ENCODE data around the gene KLHL18. TPM values are rescaled to one million over a fixed set of nuclear protein-coding genes. Genes with fewer than 3 reads are reported as not detected.
"Not testable (repeated sequence)": the region's sequence is repeated elsewhere in the genome, so short reads cannot be mapped to it uniquely, and the experiment has no call there.

The KLHL18 gene
- total RNA-seq, 1 experiment from 2014 or later: 26.5 TPM

DNA sequence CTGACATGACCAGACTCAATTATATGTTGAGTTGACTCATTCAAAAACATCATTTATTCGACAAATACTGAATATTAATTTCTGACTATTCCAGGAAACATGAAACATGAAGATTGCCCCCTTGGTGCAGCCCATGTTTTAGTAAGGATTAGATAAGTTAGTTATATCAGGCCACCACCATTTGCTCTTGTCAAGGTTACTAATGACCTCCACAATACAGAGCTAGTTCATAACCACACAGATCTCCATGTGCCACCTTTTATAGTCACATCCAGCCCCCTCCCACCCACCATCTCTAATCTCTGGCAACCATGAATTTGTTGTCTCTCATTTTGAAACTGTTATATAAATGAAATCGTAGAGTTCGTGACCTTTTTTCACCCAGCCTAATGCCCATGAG lies 15.7 kb downstream of the KLHL18 start:
- DNase-seq (ENCODE audit: low read depth): no peak
- in situ Hi-C loops (cut with HindIII; ENCODE audit: low pct_unique_long_range_greater_than_20kb, low sequenced_read_pairs): no loop called here

DNA sequence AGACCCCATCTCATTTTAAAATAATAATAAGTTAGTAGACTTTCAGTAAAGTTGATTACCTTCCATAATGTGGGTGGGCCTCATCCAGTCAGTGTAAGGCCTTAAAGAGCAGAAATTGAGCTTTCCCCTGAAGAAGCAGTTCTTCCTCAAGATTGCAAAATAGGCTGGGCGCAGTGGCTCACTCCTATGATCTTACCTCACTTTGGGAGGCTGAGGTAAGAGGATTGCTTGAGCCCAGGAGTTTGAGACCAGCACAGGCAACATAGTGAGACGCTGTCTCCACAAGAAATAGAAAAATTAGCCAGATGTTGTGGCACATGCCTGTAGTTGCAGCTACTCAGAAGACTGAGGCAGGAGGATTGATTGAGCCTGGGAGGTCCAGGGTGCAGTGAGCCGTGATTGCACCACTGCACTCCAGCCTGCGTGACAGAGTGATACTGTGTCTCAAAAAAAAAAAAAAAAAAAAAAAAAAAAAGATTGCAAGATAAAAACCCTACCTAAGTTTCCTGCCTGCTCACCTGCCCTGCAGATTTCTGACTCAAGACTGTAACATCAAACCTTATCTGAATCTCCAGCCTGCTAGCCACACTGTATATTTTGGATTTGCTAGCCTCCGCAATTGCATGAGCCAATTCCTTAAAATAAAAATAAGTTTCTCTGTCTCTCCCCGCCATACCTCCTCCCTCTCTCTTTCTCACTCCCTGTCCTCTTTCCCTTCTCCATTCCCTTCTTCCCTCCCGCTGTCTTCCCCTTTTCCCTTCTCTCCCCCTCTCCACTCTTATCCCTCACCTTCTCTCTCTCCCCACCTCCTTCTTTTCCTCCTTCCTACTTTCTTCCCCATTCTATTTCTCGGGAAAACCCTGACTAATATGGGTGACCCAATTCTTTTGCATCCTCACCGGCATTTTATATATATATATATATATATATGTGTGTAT lies 16.9 kb downstream of the KLHL18 start:
- DNase-seq (ENCODE audit: low read depth): no peak
- in situ Hi-C loops (cut with HindIII; ENCODE audit: low pct_unique_long_range_greater_than_20kb, low sequenced_read_pairs): no loop called here

DNA sequence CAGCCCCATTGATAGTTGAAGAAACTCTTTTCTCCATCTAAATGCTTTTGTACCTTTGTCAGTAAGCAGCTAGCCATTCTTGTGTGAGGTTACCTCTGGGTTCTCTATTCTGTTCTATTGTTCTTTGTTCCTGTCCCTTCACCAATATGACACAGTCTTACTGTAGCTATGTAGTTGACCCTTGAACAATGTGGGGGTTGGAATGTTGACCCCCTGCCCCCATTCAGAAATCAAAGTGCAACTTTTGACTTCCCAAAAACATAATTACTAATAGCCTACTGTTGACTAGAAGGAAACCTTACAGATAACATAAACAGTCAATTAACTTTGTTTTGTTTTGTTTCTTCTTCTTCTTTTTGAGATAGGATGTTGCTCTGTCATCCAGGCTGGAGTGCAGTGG lies 18.7 kb downstream of the KLHL18 start:
- no peak for DNase-seq (ENCODE audit: low read depth)
- in situ Hi-C loops (cut with HindIII; ENCODE audit: low pct_unique_long_range_greater_than_20kb, low sequenced_read_pairs): no loop called here

DNA sequence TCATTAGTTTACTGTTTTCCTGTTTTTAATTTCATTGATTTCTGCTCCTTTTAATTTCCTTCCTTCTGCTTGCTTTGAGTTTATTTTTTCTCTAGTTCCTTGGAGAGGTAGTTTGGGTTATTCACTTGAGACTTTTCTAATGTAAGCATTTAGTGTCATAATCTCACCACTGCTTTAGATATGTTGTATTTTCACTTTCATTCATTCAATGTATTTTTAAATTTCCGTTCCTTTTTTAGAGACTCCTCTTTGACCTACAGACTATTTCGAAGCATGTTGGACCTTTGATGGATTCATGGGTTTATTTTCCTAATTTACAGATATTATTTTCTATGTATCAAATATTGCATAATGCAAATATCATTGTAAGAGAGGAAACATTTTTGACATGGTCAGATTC lies 23.3 kb downstream of the KLHL18 start:
- no peak for DNase-seq (ENCODE audit: low read depth)
- in situ Hi-C loops (cut with HindIII; ENCODE audit: low pct_unique_long_range_greater_than_20kb, low sequenced_read_pairs): no loop called here

DNA sequence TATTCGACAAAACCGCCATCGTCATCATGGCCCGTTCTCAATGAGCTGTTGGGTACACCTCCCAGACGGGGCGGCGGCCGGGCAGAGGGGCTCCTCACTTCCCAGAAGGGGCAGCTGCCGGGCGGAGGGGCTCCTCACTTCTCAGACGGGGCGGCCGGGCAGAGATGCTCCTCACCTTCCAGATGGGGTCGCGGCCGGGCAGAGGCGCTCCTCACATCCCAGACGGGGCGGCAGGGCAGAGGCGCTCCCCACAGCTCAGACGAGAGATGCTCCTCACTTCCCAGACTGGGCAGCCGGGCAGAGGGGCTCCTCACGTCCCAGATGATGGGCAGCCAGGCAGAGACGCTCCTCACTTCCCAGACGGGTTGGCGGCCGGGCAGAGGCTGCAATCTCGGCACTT lies 26.5 kb downstream of the KLHL18 start:
- in situ Hi-C loops (cut with HindIII; ENCODE audit: low pct_unique_long_range_greater_than_20kb, low sequenced_read_pairs); DNase-seq (ENCODE audit: low read depth): not testable (repeated sequence)

DNA sequence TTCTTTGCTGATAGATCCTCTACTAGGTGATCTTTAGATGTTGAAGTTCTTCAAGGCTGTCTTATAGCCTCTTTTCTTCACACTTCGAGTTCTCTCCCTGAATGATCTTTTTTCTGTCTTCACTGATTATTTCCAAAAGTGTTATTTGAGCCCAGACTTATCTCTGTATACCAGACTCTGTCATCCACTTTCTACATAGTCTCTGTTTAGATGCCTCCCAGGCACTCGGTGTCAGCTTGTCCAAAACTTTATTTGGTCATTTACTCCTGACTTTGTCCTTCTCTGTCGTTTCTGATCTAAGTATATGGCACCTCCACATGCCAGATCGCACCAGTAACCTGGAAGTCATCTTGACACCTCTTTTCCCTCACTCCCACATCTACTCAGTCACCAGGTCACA lies 27.6 kb downstream of the KLHL18 start:
- no peak for DNase-seq (ENCODE audit: low read depth)
- in situ Hi-C loops (cut with HindIII; ENCODE audit: low pct_unique_long_range_greater_than_20kb, low sequenced_read_pairs): no loop called here

DNA sequence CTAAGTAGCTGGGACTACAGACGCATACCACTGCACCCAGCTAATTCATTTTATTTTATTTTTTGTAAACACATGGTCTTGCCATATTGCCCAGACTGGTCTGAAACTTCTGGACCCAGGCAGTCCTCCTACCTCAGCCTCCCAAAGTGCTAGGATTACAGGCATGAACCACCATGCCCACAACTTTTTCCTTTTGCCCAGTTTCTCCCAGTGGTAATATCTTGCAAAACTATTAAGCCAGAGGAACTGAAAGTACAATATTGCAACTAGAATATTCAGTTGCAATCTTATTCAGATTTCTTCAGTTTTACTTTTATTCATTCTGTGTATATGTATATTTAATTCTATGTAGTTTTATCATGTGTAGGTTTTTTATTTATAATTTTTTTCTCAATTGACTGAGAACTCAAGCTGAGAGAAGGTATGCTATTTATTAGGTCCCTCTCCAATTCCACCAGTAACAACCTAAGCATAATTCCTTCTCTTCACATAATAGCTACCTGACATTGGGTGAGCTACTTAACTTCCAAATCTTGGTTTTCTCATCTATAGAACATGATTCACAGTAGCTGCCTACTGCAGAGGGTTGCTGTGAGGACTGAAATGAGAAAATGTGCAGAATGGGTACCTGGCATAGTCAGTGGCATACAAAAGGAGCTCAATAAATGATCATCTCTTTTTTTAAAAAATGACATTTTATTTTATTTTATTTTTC lies 30.8 kb downstream of the KLHL18 start:
- in situ Hi-C loops (cut with HindIII; ENCODE audit: low pct_unique_long_range_greater_than_20kb, low sequenced_read_pairs): no loop called here
- DNase-seq (ENCODE audit: low read depth): no peak

DNA sequence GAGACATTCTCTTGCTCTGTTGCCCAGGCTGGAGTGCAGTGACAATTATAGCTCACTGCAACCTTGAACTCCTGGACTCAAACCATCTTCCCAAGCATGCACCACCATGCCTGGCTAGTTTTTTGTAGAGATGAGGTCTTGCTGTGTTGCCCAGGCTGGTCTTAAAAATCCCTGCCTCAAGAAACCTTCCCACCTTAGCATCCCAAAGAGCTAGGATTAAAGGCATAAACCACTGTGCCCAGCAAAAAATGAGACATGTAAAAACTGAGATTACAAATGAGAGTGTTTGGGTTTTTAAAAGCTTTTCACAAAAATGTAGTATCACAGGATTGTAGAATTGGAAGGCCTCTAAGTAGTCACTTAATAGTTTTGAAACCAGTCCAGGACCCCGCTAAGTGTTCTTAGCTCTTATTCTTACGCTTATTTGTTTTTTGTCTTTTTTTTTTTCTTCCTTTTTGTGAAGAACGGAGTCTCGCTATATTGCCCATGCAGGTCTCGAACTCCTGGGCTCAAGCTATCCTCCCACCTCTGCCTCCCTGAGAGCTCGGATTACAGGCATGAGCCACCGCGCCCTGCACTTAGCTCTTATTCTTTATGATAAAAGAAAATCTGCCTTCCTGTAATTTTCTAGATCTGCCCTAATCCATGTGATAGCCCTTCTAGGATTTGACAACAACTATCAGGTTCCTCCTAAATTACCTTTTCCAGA lies 31.5 kb downstream of the KLHL18 start:
- no peak for DNase-seq (ENCODE audit: low read depth)
- in situ Hi-C loops (cut with HindIII; ENCODE audit: low pct_unique_long_range_greater_than_20kb, low sequenced_read_pairs): no loop called here

DNA sequence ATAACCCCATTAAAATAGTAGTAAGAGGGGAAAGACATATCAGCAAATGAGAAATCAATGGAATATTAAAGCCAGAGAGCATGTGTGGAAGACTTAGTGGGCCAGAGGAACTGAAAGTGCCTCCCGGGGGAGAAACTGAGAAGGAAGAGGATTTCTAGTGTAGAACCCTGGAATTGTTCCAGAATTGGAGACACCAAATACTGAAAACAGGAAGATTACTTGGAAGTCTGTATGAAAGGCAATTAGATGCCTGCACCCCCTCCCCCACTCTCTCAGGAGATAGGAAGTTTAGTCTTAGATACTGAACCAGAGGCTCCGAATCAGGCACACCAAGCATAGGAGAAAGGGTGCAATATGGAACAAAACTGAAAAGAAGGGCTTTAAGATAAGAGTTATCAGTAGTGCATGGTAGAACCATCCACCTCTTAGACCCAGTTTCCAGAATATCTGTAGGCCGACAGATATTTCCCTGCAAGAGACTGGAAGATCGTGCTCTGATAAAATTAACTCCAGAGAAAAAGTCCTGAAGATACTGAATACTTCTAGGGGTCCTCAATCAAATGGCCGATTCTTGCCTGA lies 32.4 kb downstream of the KLHL18 start:
- in situ Hi-C loops (cut with HindIII; ENCODE audit: low pct_unique_long_range_greater_than_20kb, low sequenced_read_pairs): no loop called here
- DNase-seq (ENCODE audit: low read depth): no peak

DNA sequence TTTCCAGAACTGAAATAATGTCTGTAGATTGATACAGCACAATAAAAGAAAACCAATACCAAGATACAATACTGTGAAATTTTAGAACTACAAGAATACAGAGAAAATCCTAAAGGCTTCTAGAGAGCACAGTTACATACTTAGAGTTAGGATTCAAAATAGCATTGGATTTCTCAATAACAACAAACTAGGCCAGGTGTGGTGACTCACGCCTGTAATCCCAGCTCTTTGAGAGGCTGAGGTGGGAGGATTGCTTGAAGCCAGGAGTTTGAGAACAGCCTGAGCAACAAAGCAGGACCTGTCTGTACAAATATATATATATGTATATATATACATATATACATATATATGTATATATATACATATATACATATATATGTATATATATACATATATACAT lies 33.4 kb downstream of the KLHL18 start:
- in situ Hi-C loops (cut with HindIII; ENCODE audit: low pct_unique_long_range_greater_than_20kb, low sequenced_read_pairs); DNase-seq (ENCODE audit: low read depth): not testable (repeated sequence)

DNA sequence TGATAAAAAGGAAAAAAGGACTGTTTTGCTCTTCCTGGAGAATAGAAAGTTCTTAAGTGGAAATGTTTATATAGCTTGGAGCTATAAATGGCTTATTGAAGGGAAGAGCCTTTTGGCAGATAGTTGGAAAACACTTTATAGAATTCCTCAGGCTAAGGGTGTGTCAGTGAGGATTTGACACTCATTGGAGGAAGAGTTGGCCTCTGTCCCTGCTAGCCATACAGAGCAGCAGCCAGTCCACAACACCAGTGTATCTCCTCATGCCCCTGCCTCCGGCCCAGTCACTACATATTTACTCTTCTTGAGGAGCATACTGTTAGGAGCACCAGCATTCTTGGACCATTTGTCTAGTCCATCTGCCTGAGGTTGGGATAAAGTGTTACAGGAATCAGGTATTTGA lies 36.2 kb downstream of the KLHL18 start:
- in situ Hi-C loops (cut with HindIII; ENCODE audit: low pct_unique_long_range_greater_than_20kb, low sequenced_read_pairs): no loop called here
- DNase-seq (ENCODE audit: low read depth): peak; percentile 10

DNA sequence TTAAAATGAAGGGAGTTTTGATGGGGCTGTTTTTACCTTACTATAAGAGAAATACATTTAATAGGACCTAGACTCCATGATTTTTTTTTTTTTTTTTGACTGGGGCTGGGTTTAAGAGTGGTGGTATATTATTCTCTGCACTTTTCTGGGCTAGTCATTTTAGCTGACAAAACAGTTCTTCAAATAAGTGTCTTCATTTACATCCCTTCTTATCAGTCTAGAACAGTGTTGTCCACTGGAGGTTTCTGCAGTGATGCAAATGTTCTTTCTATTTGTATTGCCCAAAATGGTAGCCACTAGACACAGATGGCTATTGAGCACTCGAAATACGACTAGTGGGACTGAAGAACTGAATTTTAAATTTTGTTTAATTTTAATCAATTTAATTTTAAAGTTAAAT lies 37.2 kb downstream of the KLHL18 start:
- in situ Hi-C loops (cut with HindIII; ENCODE audit: low pct_unique_long_range_greater_than_20kb, low sequenced_read_pairs): no loop called here
- no peak for DNase-seq (ENCODE audit: low read depth)

DNA sequence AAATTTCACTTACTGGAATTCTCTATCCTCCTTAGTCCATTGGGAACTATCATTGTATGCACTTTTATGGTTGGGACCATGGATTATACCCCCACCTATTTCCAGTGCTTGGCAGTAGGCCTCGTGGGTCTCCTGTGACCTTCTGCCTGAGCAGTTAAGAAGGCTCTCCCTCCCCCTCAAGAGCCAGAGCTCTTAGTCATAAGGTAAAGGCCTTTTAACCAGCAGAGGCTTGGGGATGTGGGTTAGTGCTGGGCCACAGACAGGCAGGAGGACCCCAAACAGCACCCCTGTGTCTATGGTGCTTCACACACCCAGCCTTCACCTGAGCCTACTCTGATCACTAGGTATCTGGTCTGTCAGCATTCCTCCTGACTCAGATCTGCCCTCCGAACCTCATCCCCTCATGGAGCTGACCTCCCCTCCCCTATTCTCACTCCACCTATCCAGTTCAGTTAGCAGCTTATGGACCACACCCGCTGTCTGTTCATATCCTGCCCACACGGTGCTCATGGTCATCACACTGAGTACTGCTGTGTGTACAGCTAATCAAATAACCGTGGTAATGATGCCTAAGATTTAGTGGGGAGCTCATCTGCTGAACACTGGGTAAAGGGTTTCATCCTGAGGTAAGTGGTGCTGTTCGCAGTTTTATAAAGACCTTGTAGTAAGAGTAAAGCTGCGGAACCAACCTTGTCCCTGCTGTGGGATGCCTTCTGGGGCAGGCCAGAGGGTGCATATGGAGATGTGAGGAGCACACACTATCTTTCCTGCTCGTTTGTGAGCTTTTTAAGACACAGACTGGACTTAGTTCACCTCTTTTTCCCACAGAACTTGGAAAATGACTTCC lies 40.9 kb downstream of the KLHL18 start:
- in situ Hi-C loops (cut with HindIII; ENCODE audit: low pct_unique_long_range_greater_than_20kb, low sequenced_read_pairs): no loop called here
- DNase-seq (ENCODE audit: low read depth): peak; percentile 24

DNA sequence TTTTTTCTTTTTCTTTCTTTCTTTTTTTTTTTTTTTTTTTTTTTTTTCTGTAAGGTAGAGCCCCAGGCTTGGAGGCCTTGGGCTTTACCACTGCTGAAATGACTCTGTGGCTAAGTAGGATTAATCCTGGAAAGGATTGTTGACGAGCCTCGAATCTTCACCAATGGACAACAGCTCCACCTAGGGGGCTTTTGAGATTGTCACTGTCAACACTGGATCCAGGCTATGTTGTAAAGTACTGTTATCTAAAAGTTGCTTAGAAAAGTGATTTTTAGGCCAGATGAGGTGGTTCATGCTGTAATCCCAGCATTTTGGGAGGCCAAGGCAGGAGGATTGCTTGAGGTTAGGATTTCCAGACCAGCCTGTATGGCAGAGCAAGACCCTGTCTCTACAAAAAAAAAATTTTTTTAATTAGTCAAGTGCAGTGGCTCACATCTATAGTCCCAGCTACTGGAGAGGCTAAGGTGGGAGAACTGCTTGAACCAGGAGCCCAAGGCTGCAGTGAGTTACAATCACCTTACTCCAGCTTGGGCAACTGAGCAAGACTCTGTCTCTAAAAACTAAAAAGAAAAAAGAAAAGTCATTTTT lies 41.6 kb downstream of the KLHL18 start:
- DNase-seq (ENCODE audit: low read depth): peak; percentile 44
- in situ Hi-C loops (cut with HindIII; ENCODE audit: low pct_unique_long_range_greater_than_20kb, low sequenced_read_pairs): no loop called here

DNA sequence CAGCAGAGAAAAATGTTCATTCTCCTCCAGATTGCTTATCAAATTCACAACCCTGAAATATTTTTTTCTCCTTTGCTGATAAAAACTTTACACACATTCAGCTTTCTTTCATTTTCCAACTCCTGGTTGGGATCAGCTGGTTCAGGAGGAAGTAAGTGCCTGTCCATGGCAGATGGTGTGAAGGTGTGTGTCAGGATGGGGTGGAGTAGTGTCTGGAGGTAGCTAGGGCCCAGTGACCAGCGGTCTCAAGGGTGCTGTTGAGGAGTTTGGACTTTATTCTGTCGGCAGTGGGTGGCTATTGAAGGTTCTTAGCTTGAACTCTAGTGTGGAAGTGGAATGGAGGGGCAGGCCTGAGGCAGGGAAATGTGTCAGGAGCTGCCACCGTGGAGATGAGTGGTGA lies 51.2 kb downstream of the KLHL18 start:
- DNase-seq (ENCODE audit: low read depth): no peak
- in situ Hi-C loops (cut with HindIII; ENCODE audit: low pct_unique_long_range_greater_than_20kb, low sequenced_read_pairs): no loop called here

DNA sequence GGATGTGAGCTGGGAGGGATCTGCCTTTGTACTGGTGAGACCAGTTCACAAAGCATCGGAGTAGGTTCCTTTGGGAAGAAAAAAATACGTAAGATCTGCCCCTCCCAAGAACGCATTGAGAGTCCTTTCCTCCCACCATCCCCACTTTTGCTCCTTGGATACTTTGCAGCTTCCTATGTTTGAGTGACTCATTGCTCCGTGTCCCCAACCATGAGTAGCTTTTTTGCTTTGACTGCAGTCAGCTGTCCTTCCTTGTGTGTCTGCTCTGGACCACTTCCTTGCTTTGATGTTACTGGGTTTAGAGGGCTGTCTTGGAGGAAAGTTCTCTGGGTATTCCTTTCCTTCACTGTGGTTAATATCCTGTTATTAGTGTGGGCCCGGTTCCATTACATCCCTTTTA lies 54.9 kb downstream of the KLHL18 start:
- DNase-seq (ENCODE audit: low read depth): no peak
- in situ Hi-C loops (cut with HindIII; ENCODE audit: low pct_unique_long_range_greater_than_20kb, low sequenced_read_pairs): no loop called here

DNA sequence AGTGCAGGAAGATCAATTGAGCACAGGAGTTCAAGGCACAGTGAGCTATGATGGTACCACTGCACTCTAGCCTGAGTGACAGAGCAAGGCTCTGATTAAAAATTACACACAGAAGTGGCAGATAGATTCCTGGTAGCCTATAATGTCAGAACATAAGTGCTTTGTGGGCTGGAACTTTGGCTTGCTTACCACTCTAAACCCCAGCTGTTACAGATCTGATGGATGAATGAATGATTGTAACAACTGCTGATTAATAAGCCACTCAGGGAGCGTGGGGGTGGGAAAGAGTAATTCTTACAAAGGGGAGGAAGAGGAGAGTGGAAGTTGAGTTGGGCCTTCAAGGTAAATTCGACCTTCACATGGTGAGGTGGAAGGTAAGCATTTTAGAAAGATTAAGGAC lies 57.2 kb downstream of the KLHL18 start:
- in situ Hi-C loops (cut with HindIII; ENCODE audit: low pct_unique_long_range_greater_than_20kb, low sequenced_read_pairs): no loop called here
- no peak for DNase-seq (ENCODE audit: low read depth)

DNA sequence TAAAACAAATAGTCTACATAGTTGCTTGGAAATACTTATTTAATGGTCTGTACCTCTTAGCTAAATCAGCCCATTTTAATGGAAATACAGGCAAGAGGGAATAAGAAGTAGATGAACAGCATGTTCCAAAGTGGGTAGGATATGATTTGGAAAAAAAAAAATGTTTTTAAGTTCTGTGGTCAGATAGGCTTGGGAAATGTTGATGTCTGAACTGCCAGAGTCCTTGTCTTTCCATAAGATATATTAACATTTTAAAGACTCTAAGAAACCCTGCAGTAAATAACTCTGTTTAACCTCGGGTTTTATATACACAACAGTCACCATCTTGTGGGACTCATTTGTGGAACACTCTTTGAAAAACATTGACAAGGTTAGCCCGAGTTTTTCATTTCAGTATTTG lies 58.1 kb downstream of the KLHL18 start:
- DNase-seq (ENCODE audit: low read depth): no peak
- in situ Hi-C loops (cut with HindIII; ENCODE audit: low pct_unique_long_range_greater_than_20kb, low sequenced_read_pairs): no loop called here
